T47D (cell line): ENCODE results near the gene PRKAG1.

Experiments used
- DNase-seq, 2 experiments: peaks; one replicate each; pipeline versions ENCODE4 v3.0.0 to v3.0.0-alpha.2; 2011 to 2012; ENCODE audit warnings: low read depth in 1 of 2, low spot score in 1 of 2
- JUND ChIP-seq: IDR thresholded peaks from 2 replicates; pipeline ENCODE4 v1.6.1; 2012; ENCODE audit warnings: low read depth
- in situ Hi-C: cut with HindIII; loops from 2 replicates; pipeline ENCODE4 v1.10.0; 2016; ENCODE audit warnings: low sequenced_read_pairs, low pct_unique_long_range_greater_than_20kb

PRKAG1 gene

GRCh38 chr12:49023812-49024211 is 5.2 kb upstream of the PRKAG1 start:
- in situ Hi-C loops, result no loop called here
- DNase-seq, result no peak
- TF ChIP-seq JUND, result no peak

- DNase-seq, result no peak
- no peak for TF ChIP-seq JUND
- in situ Hi-C loops, result no loop called here
These were observed 4.1 kb upstream of the PRKAG1 start for GRCh38 chr12:49022558-49023178.

GRCh38 chr12:49021292-49021915 is 2.8 kb upstream of the PRKAG1 start:
- TF ChIP-seq JUND, result no peak
- in situ Hi-C loops, result no loop called here

GRCh38 chr12:49020441-49020840 is 1.9 kb upstream of the PRKAG1 start:
- in situ Hi-C loops, result no loop called here
- no peak for TF ChIP-seq JUND
- DNase-seq, result no peak

More at GRCh38 chr12:49021292-49021915, 2.8 kb upstream of the PRKAG1 start:
- no peak for DNase-seq

GRCh38 chr12:49019443-49020324 is 1.1 kb upstream of the PRKAG1 start:
- TF ChIP-seq JUND, result no peak

GRCh38 chr12:49019120-49019430 is 499 bp upstream of the PRKAG1 start:
- TF ChIP-seq JUND, result no peak
- in situ Hi-C loops, result no loop called here
- DNase-seq, result no peak

More at GRCh38 chr12:49019443-49020324, 1.1 kb upstream of the PRKAG1 start:
- in situ Hi-C loops, result no loop called here
- DNase-seq, result peak in 1 of 2 experiments; percentile 47

- no peak for DNase-seq
- in situ Hi-C loops, result no loop called here
- no peak for TF ChIP-seq JUND
These were observed 700 bp downstream of the PRKAG1 start for GRCh38 chr12:49017891-49018260.

- DNase-seq, result no peak
- TF ChIP-seq JUND, result no peak
- in situ Hi-C loops, result no loop called here
These were observed 3.4 kb downstream of the PRKAG1 start for GRCh38 chr12:49015196-49015595.

- TF ChIP-seq JUND, result no peak
- peak in 1 of 2 experiments; percentile 43 for DNase-seq
- in situ Hi-C loops, result no loop called here
These were observed 4.0 kb downstream of the PRKAG1 start for GRCh38 chr12:49014547-49014946.

- no peak for DNase-seq
- TF ChIP-seq JUND, result no peak
- in situ Hi-C loops, result no loop called here
These were observed 5.1 kb downstream of the PRKAG1 start for GRCh38 chr12:49013428-49013827.

GRCh38 chr12:49012739-49013138 is 5.8 kb downstream of the PRKAG1 start:
- TF ChIP-seq JUND, result no peak
- in situ Hi-C loops, result no loop called here
- no peak for DNase-seq

- in situ Hi-C loops, result no loop called here
- no peak for DNase-seq
- no peak for TF ChIP-seq JUND
These were observed 8.4 kb downstream of the PRKAG1 start for GRCh38 chr12:49010092-49010668.

- no peak for DNase-seq
- in situ Hi-C loops, result no loop called here
- TF ChIP-seq JUND, result no peak
These were observed 9.6 kb downstream of the PRKAG1 start for GRCh38 chr12:49008943-49009342.
